NCI-H1694 (cell line): ENCODE measurements around the gene NRG3.

Experiments
- DNase-seq: peaks from one replicate; lab custom pipeline; 2025; lab: John Stamatoyannopoulos, UW

NRG3 gene

GRCh38 chr10:82394122-82394521 is 519.1 kb downstream of the NRG3 start:
- DNase-seq = peak; percentile 55

GRCh38 chr10:82394987-82395386 is 520.0 kb downstream of the NRG3 start:
- no peak for DNase-seq

- DNase-seq = no peak
Measured at GRCh38 chr10:82396886-82397285, 521.9 kb downstream of the NRG3 start.

GRCh38 chr10:82397854-82398253 is 522.9 kb downstream of the NRG3 start:
- DNase-seq = no peak

- DNase-seq = no peak
Measured at GRCh38 chr10:82399850-82400249, 524.9 kb downstream of the NRG3 start.

GRCh38 chr10:82400841-82401240 is 525.8 kb downstream of the NRG3 start:
- DNase-seq = no peak

- DNase-seq = no peak
Measured at GRCh38 chr10:82402906-82403401, 528.0 kb downstream of the NRG3 start.

- DNase-seq = no peak
Measured at GRCh38 chr10:82409671-82410070, 534.7 kb downstream of the NRG3 start.

- no peak for DNase-seq
Measured at GRCh38 chr10:82411416-82411815, 536.4 kb downstream of the NRG3 start.

- no peak for DNase-seq
Measured at GRCh38 chr10:82420001-82420400, 545.0 kb downstream of the NRG3 start.

GRCh38 chr10:82429302-82429701 is 554.3 kb downstream of the NRG3 start:
- no peak for DNase-seq

- no peak for DNase-seq
Measured at GRCh38 chr10:82438277-82438676, 563.3 kb downstream of the NRG3 start.

- DNase-seq = no peak
Measured at GRCh38 chr10:82440775-82441174, 565.8 kb downstream of the NRG3 start.

- DNase-seq = no peak
Measured at GRCh38 chr10:82452046-82452445, 577.1 kb downstream of the NRG3 start.

GRCh38 chr10:82452676-82453075 is 577.7 kb downstream of the NRG3 start:
- no peak for DNase-seq

- DNase-seq = no peak
Measured at GRCh38 chr10:82453678-82454293, 578.8 kb downstream of the NRG3 start.

GRCh38 chr10:82462910-82463551 is 588.0 kb downstream of the NRG3 start:
- DNase-seq = peak; percentile 46

- DNase-seq = no peak
Measured at GRCh38 chr10:82463614-82464013, 588.6 kb downstream of the NRG3 start.

- no peak for DNase-seq
Measured at GRCh38 chr10:82464191-82464818, 589.3 kb downstream of the NRG3 start.

GRCh38 chr10:82464966-82465365 is 590.0 kb downstream of the NRG3 start:
- no peak for DNase-seq

GRCh38 chr10:82468453-82468852 is 593.5 kb downstream of the NRG3 start:
- DNase-seq = no peak

- no peak for DNase-seq
Measured at GRCh38 chr10:82472406-82473335, 597.7 kb downstream of the NRG3 start.
